ENCODE measurements around the gene TRIM16. TPM values are rescaled to one million over a fixed set of nuclear protein-coding genes. Genes with fewer than 3 reads are reported as not detected.
"Not testable (repeated sequence)": the region's sequence is repeated elsewhere in the genome, so short reads cannot be mapped to it uniquely, and the experiment has no call there.

Gene TRIM16
- total RNA-seq, 3 donors from 2014 or later (not counting 1 experiment from before 2014, with no cell fraction given), result 2.4 to 4.7 (median 3.8) TPM

- H3K4me3 Mint-ChIP-seq; H3K9me3 ChIP-seq (ENCODE audit: control insufficient read depth, insufficient read depth, low read length); intact Hi-C loops (cut with micrococcal nuclease); H3K4me1 Mint-ChIP-seq; H3K4me3 ChIP-seq (ENCODE audit: low read length); H3K9me3 Mint-ChIP-seq; H3K27me3 Mint-ChIP-seq (ENCODE audit: low read depth in 2 of 2); H3K27ac ChIP-seq (ENCODE audit: low read length); H3K4me1 ChIP-seq (ENCODE audit: control insufficient read depth, insufficient read depth, low read length); H3K36me3 Mint-ChIP-seq; H3K27me3 ChIP-seq (ENCODE audit: control insufficient read depth, insufficient read depth, low read length); ATAC-seq; H3K27ac Mint-ChIP-seq; DNase-seq: not testable (repeated sequence)
- H3K36me3 ChIP-seq (ENCODE audit: control insufficient read depth, insufficient read depth, low read length), result peaks cover 30% of the 10 kb centered on the region
- WGBS (ENCODE audit: insufficient coverage), result 95% methylated on average over 23 of the region's 33 CpGs
Observed at GRCh38 chr17:15704239-15704638, 20.1 kb upstream of the TRIM16 start.

GRCh38 chr17:15699937-15700336, 15.8 kb upstream of the TRIM16 start:
- H3K36me3 ChIP-seq (ENCODE audit: control insufficient read depth, insufficient read depth, low read length), result not testable (repeated sequence)

GRCh38 chr17:15699413-15699924, 15.4 kb upstream of the TRIM16 start, which contains the start of gene ZNF286A:
Gene ZNF286A (plus strand): TSS chr17:15699752. CDS start chr17:15700330, 578 bp downstream.
- Mint-ChIP-seq H3K4me3 (peak within 1 kb of the TSS; percentile 99), H3K27ac (peak within 1 kb of the TSS; percentile 93 to 94), H3K4me1 (peaks cover 10 to 11% of the 10 kb centered on the region in 2 donors)
- H3K9me3 Mint-ChIP-seq; H3K36me3 Mint-ChIP-seq; H3K9me3 ChIP-seq (ENCODE audit: control insufficient read depth, insufficient read depth, low read length); H3K27me3 ChIP-seq (ENCODE audit: control insufficient read depth, insufficient read depth, low read length); H3K27me3 Mint-ChIP-seq (ENCODE audit: low read depth in 2 of 2); H3K4me1 ChIP-seq (ENCODE audit: control insufficient read depth, insufficient read depth, low read length); H3K36me3 ChIP-seq (ENCODE audit: control insufficient read depth, insufficient read depth, low read length): not testable (repeated sequence)
- Histone ChIP-seq H3K27ac (ENCODE audit: low read length) (peak within 1 kb of the TSS; percentile 74), H3K4me3 (ENCODE audit: low read length) (peak within 1 kb of the TSS; percentile 55)
- under 1% methylated on average over 37 of the region's 44 CpGs for WGBS (ENCODE audit: insufficient coverage)
- intact Hi-C loops (cut with micrococcal nuclease), result loop anchor here (2.0 kb wide), 1 partner anchor 15 kb away; the partner anchor contains the start of gene TRIM16
- ATAC-seq, result peak; percentile 85 to 92 (median 90)
- peak; percentile 75 to 99 for DNase-seq

More at GRCh38 chr17:15699937-15700336, 15.8 kb upstream of the TRIM16 start:
- intact Hi-C loops (cut with micrococcal nuclease), result loop anchor here (2.0 kb wide), 1 partner anchor 15 kb away; the partner anchor contains the start of gene TRIM16
- peak overlapping the region; percentile 93 to 94 for H3K27ac Mint-ChIP-seq
- peak in 2 of 3 donors; percentile 8 to 16 for ATAC-seq
- H3K4me3 ChIP-seq (ENCODE audit: low read length), result peak overlapping the region; percentile 55
- 0% methylated on average over 7 of the region's 21 CpGs for WGBS (ENCODE audit: insufficient coverage)
- peak overlapping the region; percentile 74 for H3K27ac ChIP-seq (ENCODE audit: low read length)
- not testable (repeated sequence) for H3K27me3 Mint-ChIP-seq (ENCODE audit: low read depth in 2 of 2); H3K36me3 Mint-ChIP-seq; H3K9me3 ChIP-seq (ENCODE audit: control insufficient read depth, insufficient read depth, low read length); H3K4me1 ChIP-seq (ENCODE audit: control insufficient read depth, insufficient read depth, low read length); H3K9me3 Mint-ChIP-seq; H3K27me3 ChIP-seq (ENCODE audit: control insufficient read depth, insufficient read depth, low read length)
- H3K4me1 Mint-ChIP-seq, result peaks cover 10 to 11% of the 10 kb centered on the region in 2 donors
- H3K4me3 Mint-ChIP-seq, result peak overlapping the region; percentile 99
- peak in 1 of 2 donors; percentile 15 for DNase-seq

GRCh38 chr17:15698967-15699366, 14.9 kb upstream of the TRIM16 start:
- peak in 1 of 2 donors; percentile 21 for DNase-seq
- not testable (repeated sequence) for H3K36me3 Mint-ChIP-seq; H3K36me3 ChIP-seq (ENCODE audit: control insufficient read depth, insufficient read depth, low read length); H3K27me3 Mint-ChIP-seq (ENCODE audit: low read depth in 2 of 2); H3K9me3 Mint-ChIP-seq; ATAC-seq; H3K4me1 ChIP-seq (ENCODE audit: control insufficient read depth, insufficient read depth, low read length); H3K27me3 ChIP-seq (ENCODE audit: control insufficient read depth, insufficient read depth, low read length); H3K9me3 ChIP-seq (ENCODE audit: control insufficient read depth, insufficient read depth, low read length)
- whole genome bisulfite sequencing (ENCODE audit: insufficient coverage), result no CpG with 5 or more reads among the region's 3 CpGs
- Mint-ChIP-seq H3K4me1 (peaks cover 10 to 11% of the 10 kb centered on the region in 2 donors), H3K27ac (peak overlapping the region; percentile 93 to 94), H3K4me3 (peak overlapping the region; percentile 99)
- Histone ChIP-seq H3K4me3 (ENCODE audit: low read length) (peak overlapping the region; percentile 55), H3K27ac (ENCODE audit: low read length) (peak overlapping the region; percentile 74)
- intact Hi-C loops (cut with micrococcal nuclease), result loop anchor here (2.0 kb wide), 1 partner anchor 14 kb away; the partner anchor contains the start of gene TRIM16

GRCh38 chr17:15687494-15687893, 3.4 kb upstream of the TRIM16 start:
- H3K27me3 ChIP-seq (ENCODE audit: control insufficient read depth, insufficient read depth, low read length); H3K36me3 Mint-ChIP-seq; ATAC-seq; H3K27ac ChIP-seq (ENCODE audit: low read length); H3K4me1 ChIP-seq (ENCODE audit: control insufficient read depth, insufficient read depth, low read length); H3K4me3 Mint-ChIP-seq; H3K27ac Mint-ChIP-seq; DNase-seq; H3K36me3 ChIP-seq (ENCODE audit: control insufficient read depth, insufficient read depth, low read length); H3K4me3 ChIP-seq (ENCODE audit: low read length); H3K9me3 ChIP-seq (ENCODE audit: control insufficient read depth, insufficient read depth, low read length); H3K27me3 Mint-ChIP-seq (ENCODE audit: low read depth in 2 of 2); intact Hi-C loops (cut with micrococcal nuclease); H3K9me3 Mint-ChIP-seq: not testable (repeated sequence)
- no CpG with 5 or more reads among the region's 1 CpG for WGBS (ENCODE audit: insufficient coverage)
- H3K4me1 Mint-ChIP-seq, result peaks cover 10 to 18% of the 10 kb centered on the region in 2 donors

GRCh38 chr17:15683135-15683534, 976 bp downstream of the TRIM16 start:
- ATAC-seq; H3K36me3 ChIP-seq (ENCODE audit: control insufficient read depth, insufficient read depth, low read length); H3K9me3 ChIP-seq (ENCODE audit: control insufficient read depth, insufficient read depth, low read length); H3K4me3 ChIP-seq (ENCODE audit: low read length); H3K9me3 Mint-ChIP-seq; H3K4me1 ChIP-seq (ENCODE audit: control insufficient read depth, insufficient read depth, low read length); H3K27me3 Mint-ChIP-seq (ENCODE audit: low read depth in 2 of 2); H3K36me3 Mint-ChIP-seq; H3K27ac Mint-ChIP-seq; H3K27ac ChIP-seq (ENCODE audit: low read length); H3K27me3 ChIP-seq (ENCODE audit: control insufficient read depth, insufficient read depth, low read length); intact Hi-C loops (cut with micrococcal nuclease): not testable (repeated sequence)
- peaks cover 10 to 18% of the 10 kb centered on the region in 2 donors for H3K4me1 Mint-ChIP-seq
- peak in 1 of 2 donors; percentile 20 for DNase-seq
- H3K4me3 Mint-ChIP-seq, result peak overlapping the region; percentile 95
- 97% methylated on average over 3 of the region's 3 CpGs for WGBS (ENCODE audit: insufficient coverage)

- H3K36me3 ChIP-seq (ENCODE audit: control insufficient read depth, insufficient read depth, low read length); H3K36me3 Mint-ChIP-seq; H3K4me3 ChIP-seq (ENCODE audit: low read length); H3K4me1 Mint-ChIP-seq; H3K4me1 ChIP-seq (ENCODE audit: control insufficient read depth, insufficient read depth, low read length); intact Hi-C loops (cut with micrococcal nuclease); H3K9me3 ChIP-seq (ENCODE audit: control insufficient read depth, insufficient read depth, low read length); DNase-seq; H3K4me3 Mint-ChIP-seq; H3K27ac Mint-ChIP-seq; H3K27ac ChIP-seq (ENCODE audit: low read length); H3K27me3 Mint-ChIP-seq (ENCODE audit: low read depth in 2 of 2); H3K27me3 ChIP-seq (ENCODE audit: control insufficient read depth, insufficient read depth, low read length); ATAC-seq; H3K9me3 Mint-ChIP-seq: not testable (repeated sequence)
- WGBS (ENCODE audit: insufficient coverage), result 91% methylated on average over 6 of the region's 6 CpGs
Observed at GRCh38 chr17:15675991-15676390, 8.1 kb downstream of the TRIM16 start.

- ATAC-seq; intact Hi-C loops (cut with micrococcal nuclease); H3K4me3 Mint-ChIP-seq; H3K27me3 ChIP-seq (ENCODE audit: control insufficient read depth, insufficient read depth, low read length); H3K4me1 Mint-ChIP-seq; H3K27me3 Mint-ChIP-seq (ENCODE audit: low read depth in 2 of 2); H3K36me3 ChIP-seq (ENCODE audit: control insufficient read depth, insufficient read depth, low read length); H3K27ac Mint-ChIP-seq; H3K36me3 Mint-ChIP-seq; H3K27ac ChIP-seq (ENCODE audit: low read length); H3K4me1 ChIP-seq (ENCODE audit: control insufficient read depth, insufficient read depth, low read length); H3K9me3 ChIP-seq (ENCODE audit: control insufficient read depth, insufficient read depth, low read length); H3K9me3 Mint-ChIP-seq; H3K4me3 ChIP-seq (ENCODE audit: low read length); DNase-seq: not testable (repeated sequence)
- 100% methylated on average over 1 of the region's 1 CpG for WGBS (ENCODE audit: insufficient coverage)
Observed at GRCh38 chr17:15674640-15675039, 9.5 kb downstream of the TRIM16 start.
